Measurements from ENCODE around the gene CLEC16A.

DNA sequence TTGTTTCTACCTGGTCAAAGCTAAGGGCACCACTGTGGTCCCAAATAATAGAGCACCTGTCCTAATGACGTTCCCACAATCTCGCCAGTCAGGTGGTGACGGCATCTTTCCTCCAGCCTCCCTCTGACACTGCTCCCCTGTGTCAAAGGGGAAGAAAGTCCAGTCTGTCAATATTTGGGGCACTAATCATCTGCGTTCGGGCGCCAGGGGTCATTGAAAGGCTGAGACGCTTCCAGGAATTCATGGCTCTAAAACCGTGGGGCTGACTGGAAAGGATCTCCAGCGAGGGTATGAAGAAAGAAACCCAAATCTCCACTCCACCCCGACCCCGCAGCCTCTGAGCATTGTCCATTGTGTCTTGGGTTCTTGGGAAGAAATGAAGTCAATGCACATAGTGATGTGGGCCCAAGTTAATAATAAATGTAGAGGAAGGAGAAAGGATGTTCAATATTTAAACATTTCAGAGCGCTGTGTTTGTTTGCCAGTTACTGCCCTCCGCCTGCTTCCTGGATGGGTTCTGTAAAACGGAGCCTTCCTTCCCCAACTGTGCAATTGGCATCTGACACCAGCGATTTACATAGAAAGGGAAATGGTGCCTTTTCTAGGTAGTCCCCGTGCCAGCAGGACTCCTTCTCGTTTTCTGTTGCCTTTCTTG, 208.4 kb downstream of the CLEC16A start:
- TF ChIP-seq, protein P1, sequence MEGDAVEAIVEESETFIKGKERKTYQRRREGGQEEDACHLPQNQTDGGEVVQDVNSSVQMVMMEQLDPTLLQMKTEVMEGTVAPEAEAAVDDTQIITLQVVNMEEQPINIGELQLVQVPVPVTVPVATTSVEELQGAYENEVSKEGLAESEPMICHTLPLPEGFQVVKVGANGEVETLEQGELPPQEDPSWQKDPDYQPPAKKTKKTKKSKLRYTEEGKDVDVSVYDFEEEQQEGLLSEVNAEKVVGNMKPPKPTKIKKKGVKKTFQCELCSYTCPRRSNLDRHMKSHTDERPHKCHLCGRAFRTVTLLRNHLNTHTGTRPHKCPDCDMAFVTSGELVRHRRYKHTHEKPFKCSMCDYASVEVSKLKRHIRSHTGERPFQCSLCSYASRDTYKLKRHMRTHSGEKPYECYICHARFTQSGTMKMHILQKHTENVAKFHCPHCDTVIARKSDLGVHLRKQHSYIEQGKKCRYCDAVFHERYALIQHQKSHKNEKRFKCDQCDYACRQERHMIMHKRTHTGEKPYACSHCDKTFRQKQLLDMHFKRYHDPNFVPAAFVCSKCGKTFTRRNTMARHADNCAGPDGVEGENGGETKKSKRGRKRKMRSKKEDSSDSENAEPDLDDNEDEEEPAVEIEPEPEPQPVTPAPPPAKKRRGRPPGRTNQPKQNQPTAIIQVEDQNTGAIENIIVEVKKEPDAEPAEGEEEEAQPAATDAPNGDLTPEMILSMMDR (IDR thresholded peaks at IDR 0.05), result no peak
- no peak for TF ChIP-seq POLR2A (IDR thresholded peaks at IDR 0.05)
